Endothelial cell of umbilical vein (primary cell): ENCODE results near the gene UST. TPM values are rescaled to one million over a fixed set of nuclear protein-coding genes. Genes with fewer than 3 reads are reported as not detected.

Experiments
- BruUV-seq: library from RNA; stranded (reverse); fragments of 400-500 nt; replicated peaks from 2 replicates; lab custom pipeline; 2021; lab: Mats Ljungman, UMichigan
- CTCF ChIA-PET: fragments of 300-600, 350-600 bp; sonication (Branson Sonifier 250); formaldehyde crosslinking; loops from one replicate; lab custom pipeline; 2021; ENCODE audit warnings: antibody characterized with exemption, inconsistent platforms; lab: Charles Lee
- POLR2A ChIA-PET: fragments of 300-600, 350-600 bp; sonication (Branson Sonifier 250); formaldehyde crosslinking; loops from one replicate; lab custom pipeline; 2021; ENCODE audit warnings: antibody characterized with exemption, inconsistent platforms; lab: Charles Lee
- DNase-seq: peaks from one replicate; pipeline ENCODE4 v3.0.0-alpha.2; 2011; ENCODE audit warnings: low read depth, low spot score
- FAIRE-seq: peaks from 2 replicates; lab custom pipeline; 2011; peaks lifted over from hg19 to GRCh38; lab: Jason Lieb, UNC
- H2AFZ ChIP-seq: 2 replicates; pipeline ENCODE4 v1.6.0; 2012; ENCODE audit warnings: low read depth, low read length, control low read depth, inconsistent platforms
- H3K27ac ChIP-seq: 2 replicates; pipeline ENCODE4 v1.5.1; 2011; ENCODE audit warnings: low read depth, mild to moderate bottlenecking, control low read depth, low read length, moderate library complexity; ENCODE audit not compliant: insufficient read depth
- H3K27me3 ChIP-seq, 2 experiments: 2 replicates each; pipeline versions ENCODE4 v1.6.0 to v1.6.1; 2011; ENCODE audit warnings: low read length in 2 of 2, mixed read lengths in 1 of 2; ENCODE audit not compliant: control insufficient read depth in 2 of 2, insufficient read depth in 2 of 2
- H3K36me3 ChIP-seq, 2 experiments: 2 replicates in 1 of 2; 3 replicates in 1 of 2; pipeline ENCODE4 v1.5.1; 2011; ENCODE audit warnings: low read length in 2 of 2, mild to moderate bottlenecking in 1 of 2, moderate library complexity in 1 of 2; ENCODE audit not compliant: control insufficient read depth in 2 of 2, insufficient read depth in 2 of 2; ENCODE audit errors: extremely low read depth in 1 of 2
- H3K4me1 ChIP-seq: 3 replicates; pipeline ENCODE4 v1.5.1; 2011; ENCODE audit warnings: mild to moderate bottlenecking, low read length; ENCODE audit not compliant: control insufficient read depth, insufficient read depth; ENCODE audit errors: extremely low read depth
- H3K4me2 ChIP-seq: 2 replicates; pipeline ENCODE4 v1.6.1; 2011; ENCODE audit warnings: low read length, control low read depth, mixed read lengths; ENCODE audit not compliant: insufficient read depth
- H3K4me3 ChIP-seq, 3 experiments: fragments of 200-600 bp in 1 of 3; sonication (generic), shearing (Covaris generic) in 1 of 3; replicated peaks in 1 of 3; 2 replicates each; pipeline ENCODE4 v1.5.1; 2011 to 2016; ENCODE audit warnings: control low read depth in 3 of 3, low read length in 3 of 3, mild to moderate bottlenecking in 2 of 3, inconsistent platforms in 1 of 3, low read depth in 1 of 3, moderate library complexity in 1 of 3; ENCODE audit not compliant: insufficient read depth in 1 of 3
- H3K79me2 ChIP-seq: 2 replicates; pipeline ENCODE4 v1.6.0; 2012; ENCODE audit warnings: low read length, inconsistent platforms; ENCODE audit not compliant: control insufficient read depth, insufficient read depth
- H3K9ac ChIP-seq: replicated peaks from 2 replicates; pipeline ENCODE3; 2011; ENCODE audit warnings: low read length, control low read depth; ENCODE audit not compliant: insufficient read depth; ENCODE audit errors: extremely low read depth
- H3K9me1 ChIP-seq: replicated peaks from 3 replicates; pipeline ENCODE4 v1.6.0; 2011; ENCODE audit warnings: mild to moderate bottlenecking, low read length; ENCODE audit not compliant: control insufficient read depth, insufficient read depth; ENCODE audit errors: extremely low read depth
- H3K9me3 ChIP-seq: replicated peaks from 2 replicates; pipeline ENCODE4 v1.5.1; 2012; ENCODE audit warnings: low read length, inconsistent platforms; ENCODE audit not compliant: control insufficient read depth, insufficient read depth
- H4K20me1 ChIP-seq: replicated peaks from 2 replicates; pipeline ENCODE3; 2011; ENCODE audit warnings: mild to moderate bottlenecking, low read length; ENCODE audit not compliant: control insufficient read depth, insufficient read depth; ENCODE audit errors: extremely low read depth
- CTCF ChIP-seq, 2 donors: IDR thresholded peaks; 1 replicate in 1 of 2; 2 replicates in 1 of 2; pipeline ENCODE4 v1.5.1; 2011; ENCODE audit warnings: low read length in 2 of 2, mild to moderate bottlenecking in 2 of 2, moderate library complexity in 2 of 2, control low read depth in 1 of 2, inconsistent platforms in 1 of 2, low read depth in 1 of 2; ENCODE audit not compliant: insufficient read depth in 1 of 2; ENCODE audit errors: extremely low read depth in 1 of 2
- EZH2 ChIP-seq: IDR thresholded peaks from 2 replicates; pipeline ENCODE4 v1.6.1; 2012; ENCODE audit warnings: borderline replicate concordance, low read depth, mild to moderate bottlenecking, moderate library complexity, low read length, inconsistent platforms; ENCODE audit not compliant: severe bottlenecking
- FOS ChIP-seq: IDR thresholded peaks from 2 replicates; pipeline ENCODE4 v1.6.1; 2011; ENCODE audit warnings: mild to moderate bottlenecking, low read length, moderate library complexity, borderline replicate concordance; ENCODE audit not compliant: insufficient read depth
- GATA2 ChIP-seq: IDR thresholded peaks from 2 replicates; pipeline ENCODE4 v1.7.0; 2011; ENCODE audit warnings: low read depth, mild to moderate bottlenecking, moderate library complexity, mixed read lengths, low read length; ENCODE audit not compliant: insufficient read length, insufficient read depth
- JUN ChIP-seq: IDR thresholded peaks from 2 replicates; pipeline ENCODE4 v1.6.1; 2011; ENCODE audit warnings: borderline replicate concordance, low read depth; ENCODE audit not compliant: insufficient read length, insufficient read depth
- MAX ChIP-seq: IDR thresholded peaks from 2 replicates; pipeline ENCODE4 v1.6.1; 2011; ENCODE audit not compliant: insufficient read depth, insufficient read length
- MYC ChIP-seq: IDR thresholded peaks from one replicate; pipeline ENCODE4 v1.6.1; 2011; ENCODE audit warnings: mild to moderate bottlenecking, low read depth, low read length
- POLR2A ChIP-seq: IDR thresholded peaks from 2 replicates; pipeline ENCODE4 v1.6.1; 2012; ENCODE audit warnings: low read depth, mild to moderate bottlenecking, control low read depth, low read length
- POLR2AphosphoS5 ChIP-seq: IDR thresholded peaks from 2 replicates; pipeline ENCODE4 v1.6.1; 2012; ENCODE audit warnings: low read depth, mild to moderate bottlenecking, control low read depth, low read length, moderate library complexity; ENCODE audit not compliant: insufficient read depth
- dilution Hi-C: fragments of 300-500 bp; cut with MboI; formaldehyde crosslinking; loops from one replicate; pipeline ENCODE4 v1.15.0; 2019; ENCODE audit warnings: low sequenced_read_pairs; ENCODE audit not compliant: extremely low pct_ligation_motif_present
- intact Hi-C: fragments of 100-400 bp; cut with micrococcal nuclease; formaldehyde crosslinking; loops from one replicate; pipeline ENCODE4 v1.10.0; 2022
- polyA plus RNA-seq, 4 experiments: library from polyadenylated mRNA; depleted of rRNA in 3 of 4; stranded (reverse) in 3 of 4; unstranded in 1 of 4; fragments of >200 nt; gene quantifications; 2 replicates each; pipeline versions ENCODE4 v1.2.1 to v1.2.3, GENCODE V29; 2011 to 2012; ENCODE audit warnings: missing spikeins in 1 of 4
- total RNA-seq: library from RNA; stranded (reverse); gene quantifications from 2 replicates; pipeline ENCODE4 v1.2.3, GENCODE V29; 2021

The UST gene
- total and polyA plus RNA-seq, 2 donors (not counting 3 experiments of a cell fraction or from before 2014, with no cell fraction given) = 0.26 to 0.84 TPM

GRCh38 chr6:149008741-149009140 lies 261.9 kb downstream of the UST start:
- Histone ChIP-seq H3K9ac (no peak overlapping the region), H3K36me3 (no peaks in the 10 kb centered on the region), H3K27ac (no peak overlapping the region), H2AFZ (no peak overlapping the region), H3K4me1 (no peaks in the 10 kb centered on the region), H3K4me2 (no peak overlapping the region), H3K4me3 (no peak overlapping the region), H3K79me2 (no peaks in the 10 kb centered on the region), H3K27me3 (no peaks in the 10 kb centered on the region), H3K9me3 (no peaks in the 10 kb centered on the region), H4K20me1 (no peaks in the 10 kb centered on the region), H3K9me1 (no peaks in the 10 kb centered on the region)
- POLR2A ChIA-PET = no interaction called here
- FAIRE-seq (no peak), DNase-seq (no peak)
- intact Hi-C loops (no loop called here), dilution Hi-C loops (no loop called here)
- no TSS peak for BruUV-seq
- CTCF ChIA-PET = no interaction called here
- TF ChIP-seq MAX (no peak), MYC (no peak), POLR2AphosphoS5 (no peak), JUN (no peak), CTCF (IDR thresholded peaks at IDR 0.05; ENCODE audit: extremely low read depth in 1 of 2, insufficient read depth in 1 of 2, low read depth in 1 of 2, low read length in 2 of 2) (no peak), POLR2A (no peak), GATA2 (no peak), EZH2 (no peak), FOS (no peak)
